MCF 10A (cell line): Measurements from ENCODE around the gene MMP23B. TPM values are rescaled to one million over a fixed set of nuclear protein-coding genes. Genes with fewer than 3 reads are reported as not detected.
"Not testable (repeated sequence)": the region's sequence is repeated elsewhere in the genome, so short reads cannot be mapped to it uniquely, and the experiment has no call there.

Experiments used
- BruUV-seq: library from RNA; stranded (reverse); fragments of 400-500 nt; replicated peaks from 2 replicates; lab custom pipeline; 2021; lab: Mats Ljungman, UMichigan
- CTCF ChIA-PET: fragments of 300-600 bp; sonication (Branson Sonifier 250); formaldehyde crosslinking; extraction: SDS; loops from one replicate; lab custom pipeline; 2021; ENCODE audit warnings: antibody characterized with exemption, inconsistent platforms; lab: Yijun Ruan, JAX
- POLR2A ChIA-PET: fragments of 300-600, 350-650 bp; sonication (Branson Sonifier 250); formaldehyde crosslinking; extraction: SDS; loops from one replicate; lab custom pipeline; 2020; ENCODE audit warnings: antibody characterized with exemption, inconsistent platforms; lab: Yijun Ruan, JAX
- DNase-seq: peaks from one replicate; pipeline ENCODE4 v3.0.0-alpha.2; 2018; ENCODE audit not compliant: unreplicated experiment
- H3K27ac Mint-ChIP-seq: one replicate; pipeline ENCODE4 v1.8.0; 2022; ENCODE audit warnings: mild to moderate bottlenecking, low read depth, mixed read lengths; ENCODE audit not compliant: unreplicated experiment
- H3K27me3 Mint-ChIP-seq: one replicate; pipeline ENCODE4 v1.8.0; 2022; ENCODE audit warnings: mixed read lengths; ENCODE audit not compliant: insufficient read depth, unreplicated experiment
- H3K36me3 Mint-ChIP-seq: one replicate; pipeline ENCODE4 v1.8.0; 2022; ENCODE audit warnings: mild to moderate bottlenecking, moderate library complexity, mixed read lengths; ENCODE audit not compliant: insufficient read depth, unreplicated experiment
- H3K4me1 Mint-ChIP-seq: one replicate; pipeline ENCODE4 v1.8.0; 2022; ENCODE audit warnings: mixed read lengths; ENCODE audit not compliant: insufficient read depth, unreplicated experiment
- H3K4me3 Mint-ChIP-seq: one replicate; pipeline ENCODE4 v1.8.0; 2022; ENCODE audit warnings: mild to moderate bottlenecking, moderate library complexity, mixed read lengths; ENCODE audit not compliant: unreplicated experiment
- H3K9me3 Mint-ChIP-seq: one replicate; pipeline ENCODE4 v1.8.0; 2022; ENCODE audit warnings: mixed read lengths; ENCODE audit not compliant: unreplicated experiment
- CTCF ChIP-seq: fragments of 200-600 bp; IDR thresholded peaks from one replicate; pipeline ENCODE4 v1.8.0; 2022; ENCODE audit warnings: antibody characterized with exemption, mild to moderate bottlenecking; ENCODE audit not compliant: unreplicated experiment
- intact Hi-C: fragments of 100-400 bp; cut with micrococcal nuclease; formaldehyde crosslinking; loops from 2 replicates; pipeline ENCODE4 v1.14.1; 2022
- total RNA-seq: library from RNA; stranded (reverse); gene quantifications from 2 replicates; pipeline ENCODE4 v1.2.3, GENCODE V29; 2022

MMP23B gene
- total RNA-seq, 1 experiment from 2014 or later, result 1.7 TPM

- ChIA-PET CTCF (no interaction called here), POLR2A (no interaction called here)
- TF ChIP-seq CTCF, result no peak
- DNase-seq, result no peak
- no TSS peak for BruUV-seq
- Mint-ChIP-seq H3K4me3 (no peak overlapping the region), H3K27ac (no peak overlapping the region), H3K9me3 (no peaks in the 10 kb centered on the region), H3K36me3 (peaks cover 66% of the 10 kb centered on the region), H3K4me1 (no peaks in the 10 kb centered on the region), H3K27me3 (no peaks in the 10 kb centered on the region)
- intact Hi-C loops, result no loop called here
Observed at GRCh38 chr1:1672181-1672965, 40.4 kb downstream of the MMP23B start.

DNA sequence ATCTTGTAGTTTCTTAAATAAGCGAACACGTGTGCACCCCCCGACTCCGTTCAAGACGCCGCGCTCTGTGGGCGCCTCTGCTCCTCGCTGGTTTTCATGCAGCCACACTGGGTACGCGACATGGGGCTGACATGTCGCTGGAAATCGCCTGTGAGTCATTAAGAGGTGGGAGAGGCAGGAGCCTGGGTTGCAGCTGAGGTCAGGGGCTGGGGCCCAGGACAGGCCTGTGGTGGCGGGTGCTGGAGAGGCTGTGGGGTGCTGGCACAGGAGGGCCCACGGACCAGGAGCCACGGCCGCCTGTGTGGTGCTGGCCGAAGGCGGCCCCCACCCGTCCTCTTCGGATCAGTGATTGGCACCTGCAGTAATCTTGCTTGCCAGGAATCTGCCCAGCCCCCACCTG lies 42.8 kb downstream of the MMP23B start:
- H3K4me1 Mint-ChIP-seq, H3K4me3 Mint-ChIP-seq, H3K9me3 Mint-ChIP-seq, intact Hi-C loops, DNase-seq, H3K27ac Mint-ChIP-seq, H3K27me3 Mint-ChIP-seq, CTCF ChIA-PET, POLR2A ChIA-PET, BruUV-seq: not testable (repeated sequence)
- H3K36me3 Mint-ChIP-seq, result peaks cover 61% of the 10 kb centered on the region

GRCh38 chr1:1675218-1675617 lies 43.2 kb downstream of the MMP23B start:
- H3K9me3 Mint-ChIP-seq, POLR2A ChIA-PET, CTCF ChIA-PET, H3K4me1 Mint-ChIP-seq, H3K4me3 Mint-ChIP-seq, intact Hi-C loops, H3K27me3 Mint-ChIP-seq, BruUV-seq, DNase-seq, H3K27ac Mint-ChIP-seq: not testable (repeated sequence)
- peaks cover 57% of the 10 kb centered on the region for H3K36me3 Mint-ChIP-seq

DNA sequence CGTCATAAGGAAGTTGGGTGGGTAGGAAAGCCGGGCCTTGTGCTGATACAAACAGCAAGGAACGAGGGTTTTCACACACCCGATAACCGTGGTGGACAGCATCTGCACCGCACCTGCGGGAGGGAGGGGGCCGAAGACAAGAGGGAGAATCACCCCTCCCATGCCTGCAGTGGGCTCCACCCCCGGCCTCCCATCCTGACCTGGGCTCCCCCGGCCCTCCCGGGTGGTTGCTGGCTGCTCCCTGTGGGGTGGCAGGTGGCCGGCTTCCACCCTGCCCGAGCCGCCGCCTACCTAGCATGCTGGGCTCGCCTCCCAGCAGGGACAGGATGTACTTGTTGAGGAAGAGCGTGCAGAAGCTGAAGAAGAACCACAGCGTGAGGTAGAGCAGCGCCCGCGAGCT lies 44.1 kb downstream of the MMP23B start:
- not testable (repeated sequence) for H3K27me3 Mint-ChIP-seq, H3K9me3 Mint-ChIP-seq

GRCh38 chr1:1677718-1678580 lies 46.0 kb downstream of the MMP23B start:
- BruUV-seq, result no TSS peak
- CTCF ChIA-PET, result interaction anchor here (0.5 kb wide), 2 partner anchors 64 to 104 kb away, joined by 4 to 5 read pairs; no protein-coding TSS in a partner anchor
- no peak for TF ChIP-seq CTCF

More for the DNA sequence above, 44.1 kb downstream of the MMP23B start:
- H3K4me1 Mint-ChIP-seq, intact Hi-C loops, POLR2A ChIA-PET, BruUV-seq, H3K4me3 Mint-ChIP-seq, DNase-seq, H3K27ac Mint-ChIP-seq, CTCF ChIA-PET: not testable (repeated sequence)
- H3K36me3 Mint-ChIP-seq, result peaks cover 48% of the 10 kb centered on the region

More at GRCh38 chr1:1677718-1678580, 46.0 kb downstream of the MMP23B start:
- DNase-seq, result no peak
- Mint-ChIP-seq H3K9me3 (no peaks in the 10 kb centered on the region), H3K4me3 (no peak overlapping the region), H3K36me3 (peaks cover 42% of the 10 kb centered on the region), H3K27me3 (no peaks in the 10 kb centered on the region), H3K4me1 (peaks cover 8% of the 10 kb centered on the region), H3K27ac (peak overlapping the region; percentile 42)
- POLR2A ChIA-PET, result no interaction called here
- intact Hi-C loops, result no loop called here
